ENCODE data around the gene PSMG4.

PSMG4 gene

DNA sequence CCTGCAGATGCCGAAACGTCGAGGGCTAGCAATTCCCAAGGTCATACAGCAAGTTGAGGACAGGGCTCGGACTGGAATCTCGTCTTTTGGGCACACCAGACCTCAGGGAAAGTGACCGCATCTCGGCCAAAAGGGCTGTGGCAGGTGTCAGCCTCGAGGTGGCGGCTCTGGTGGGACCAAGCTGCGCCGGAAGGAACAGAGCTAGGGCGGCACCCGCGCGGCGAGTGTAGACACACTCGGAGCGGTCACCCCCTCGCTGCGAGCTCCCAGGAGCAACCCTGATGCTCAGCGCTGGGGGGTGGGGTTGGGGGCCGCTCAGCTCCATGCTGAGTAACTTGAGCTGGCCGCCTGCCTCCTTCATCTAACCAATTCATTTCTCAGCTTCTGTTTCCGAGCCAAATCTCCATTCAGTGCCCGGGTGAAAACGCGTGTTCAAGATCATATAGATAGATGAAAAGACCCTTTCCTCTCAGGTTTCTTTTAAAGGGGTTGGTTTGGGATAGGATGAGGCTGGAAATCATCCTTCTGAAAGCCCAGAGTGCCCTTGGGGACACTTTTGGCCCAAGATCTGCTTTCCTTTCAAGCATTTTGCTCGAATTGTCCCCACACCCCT lies 29.1 kb upstream of the PSMG4 start:
- Histone ChIP-seq H3K36me3 (ENCODE audit: control insufficient read depth in 2 of 2, insufficient read depth in 1 of 2, low read length in 2 of 2) (peaks cover 0 to 7% of the 10 kb centered on the region in 2 experiments; a peak in 1 of 3 replicates), H3K4me1 (ENCODE audit: control insufficient read depth, insufficient read depth, low read length) (peaks cover 8% of the 10 kb centered on the region; the same call in 1 of the 2 replicates), H3K9me3 (ENCODE audit: control insufficient read depth, insufficient read depth, low read depth, low read length) (no peaks in the 10 kb centered on the region), H3K27ac (ENCODE audit: extremely low read depth, low read depth, low read length) (no peak overlapping the region), H3K4me3 (ENCODE audit: low read depth, low read length) (no peak overlapping the region)
- CTCF ChIA-PET, result interaction anchor here (0.6 to 3.0 kb wide), 2 partner anchors 22 to 238 kb away, joined by 3 to 27 read pairs; no protein-coding TSS in a partner anchor
- POLR2A ChIA-PET, result interaction anchor here (0.9 to 3.5 kb wide), 3 partner anchors 17 to 72 kb away, joined by 4 to 21 read pairs (median 16); partner anchors contain the start of gene TUBB2A
- TF ChIP-seq ZSCAN23 (tag by site-specific recombination; IDR thresholded peaks at IDR 0.05) (no peak), OVOL3 (tag by site-specific recombination; IDR thresholded peaks at IDR 0.05) (no peak), ZXDB (tag by site-specific recombination; IDR thresholded peaks at IDR 0.05) (no peak), ZNF701 (tag by site-specific recombination; IDR thresholded peaks at IDR 0.05) (no peak), ZNF600 (tag by site-specific recombination; IDR thresholded peaks at IDR 0.05) (peak; percentile 63), ZBTB17 (tag by site-specific recombination; IDR thresholded peaks at IDR 0.05) (no peak), TCF7L2 (IDR thresholded peaks at IDR 0.05; ENCODE audit: borderline replicate concordance, low read depth, low read length) (no peak), ZNF548 (tag by site-specific recombination; IDR thresholded peaks at IDR 0.05) (no peak), ZBTB8A (tag by site-specific recombination; IDR thresholded peaks at IDR 0.05) (0 out of 2 replicates have a peak, but pooled peaks have one; percentile 11), ZNF747 (tag by site-specific recombination; IDR thresholded peaks at IDR 0.05) (no peak), BCL11A (tag by site-specific recombination; IDR thresholded peaks at IDR 0.05; ENCODE audit: low read depth) (no peak)
- TF ChIP-seq, protein P1, sequence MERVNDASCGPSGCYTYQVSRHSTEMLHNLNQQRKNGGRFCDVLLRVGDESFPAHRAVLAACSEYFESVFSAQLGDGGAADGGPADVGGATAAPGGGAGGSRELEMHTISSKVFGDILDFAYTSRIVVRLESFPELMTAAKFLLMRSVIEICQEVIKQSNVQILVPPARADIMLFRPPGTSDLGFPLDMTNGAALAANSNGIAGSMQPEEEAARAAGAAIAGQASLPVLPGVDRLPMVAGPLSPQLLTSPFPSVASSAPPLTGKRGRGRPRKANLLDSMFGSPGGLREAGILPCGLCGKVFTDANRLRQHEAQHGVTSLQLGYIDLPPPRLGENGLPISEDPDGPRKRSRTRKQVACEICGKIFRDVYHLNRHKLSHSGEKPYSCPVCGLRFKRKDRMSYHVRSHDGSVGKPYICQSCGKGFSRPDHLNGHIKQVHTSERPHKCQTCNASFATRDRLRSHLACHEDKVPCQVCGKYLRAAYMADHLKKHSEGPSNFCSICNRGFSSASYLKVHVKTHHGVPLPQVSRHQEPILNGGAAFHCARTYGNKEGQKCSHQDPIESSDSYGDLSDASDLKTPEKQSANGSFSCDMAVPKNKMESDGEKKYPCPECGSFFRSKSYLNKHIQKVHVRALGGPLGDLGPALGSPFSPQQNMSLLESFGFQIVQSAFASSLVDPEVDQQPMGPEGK (tag by site-specific recombination; IDR thresholded peaks at IDR 0.05), result 0 out of 2 replicates have a peak, but pooled peaks have one; percentile 38
- TF ChIP-seq, protein P2, sequence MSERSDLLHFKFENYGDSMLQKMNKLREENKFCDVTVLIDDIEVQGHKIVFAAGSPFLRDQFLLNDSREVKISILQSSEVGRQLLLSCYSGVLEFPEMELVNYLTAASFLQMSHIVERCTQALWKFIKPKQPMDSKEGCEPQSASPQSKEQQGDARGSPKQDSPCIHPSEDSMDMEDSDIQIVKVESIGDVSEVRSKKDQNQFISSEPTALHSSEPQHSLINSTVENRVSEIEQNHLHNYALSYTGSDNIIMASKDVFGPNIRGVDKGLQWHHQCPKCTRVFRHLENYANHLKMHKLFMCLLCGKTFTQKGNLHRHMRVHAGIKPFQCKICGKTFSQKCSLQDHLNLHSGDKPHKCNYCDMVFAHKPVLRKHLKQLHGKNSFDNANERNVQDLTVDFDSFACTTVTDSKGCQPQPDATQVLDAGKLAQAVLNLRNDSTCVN (tag by site-specific recombination; optimal IDR thresholded peaks at IDR 0.05), result no peak
- TF ChIP-seq, protein P3, sequence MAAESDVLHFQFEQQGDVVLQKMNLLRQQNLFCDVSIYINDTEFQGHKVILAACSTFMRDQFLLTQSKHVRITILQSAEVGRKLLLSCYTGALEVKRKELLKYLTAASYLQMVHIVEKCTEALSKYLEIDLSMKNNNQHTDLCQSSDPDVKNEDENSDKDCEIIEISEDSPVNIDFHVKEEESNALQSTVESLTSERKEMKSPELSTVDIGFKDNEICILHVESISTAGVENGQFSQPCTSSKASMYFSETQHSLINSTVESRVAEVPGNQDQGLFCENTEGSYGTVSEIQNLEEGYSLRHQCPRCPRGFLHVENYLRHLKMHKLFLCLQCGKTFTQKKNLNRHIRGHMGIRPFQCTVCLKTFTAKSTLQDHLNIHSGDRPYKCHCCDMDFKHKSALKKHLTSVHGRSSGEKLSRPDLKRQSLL (tag by site-specific recombination; IDR thresholded peaks at IDR 0.05), result peak; percentile 42; the same call in 1 of the 2 replicates
- TF ChIP-seq, protein P4, sequence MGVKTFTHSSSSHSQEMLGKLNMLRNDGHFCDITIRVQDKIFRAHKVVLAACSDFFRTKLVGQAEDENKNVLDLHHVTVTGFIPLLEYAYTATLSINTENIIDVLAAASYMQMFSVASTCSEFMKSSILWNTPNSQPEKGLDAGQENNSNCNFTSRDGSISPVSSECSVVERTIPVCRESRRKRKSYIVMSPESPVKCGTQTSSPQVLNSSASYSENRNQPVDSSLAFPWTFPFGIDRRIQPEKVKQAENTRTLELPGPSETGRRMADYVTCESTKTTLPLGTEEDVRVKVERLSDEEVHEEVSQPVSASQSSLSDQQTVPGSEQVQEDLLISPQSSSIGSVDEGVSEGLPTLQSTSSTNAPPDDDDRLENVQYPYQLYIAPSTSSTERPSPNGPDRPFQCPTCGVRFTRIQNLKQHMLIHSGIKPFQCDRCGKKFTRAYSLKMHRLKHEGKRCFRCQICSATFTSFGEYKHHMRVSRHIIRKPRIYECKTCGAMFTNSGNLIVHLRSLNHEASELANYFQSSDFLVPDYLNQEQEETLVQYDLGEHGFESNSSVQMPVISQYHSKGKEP (tag by site-specific recombination; IDR thresholded peaks at IDR 0.05), result no peak
- TF ChIP-seq, protein P5, sequence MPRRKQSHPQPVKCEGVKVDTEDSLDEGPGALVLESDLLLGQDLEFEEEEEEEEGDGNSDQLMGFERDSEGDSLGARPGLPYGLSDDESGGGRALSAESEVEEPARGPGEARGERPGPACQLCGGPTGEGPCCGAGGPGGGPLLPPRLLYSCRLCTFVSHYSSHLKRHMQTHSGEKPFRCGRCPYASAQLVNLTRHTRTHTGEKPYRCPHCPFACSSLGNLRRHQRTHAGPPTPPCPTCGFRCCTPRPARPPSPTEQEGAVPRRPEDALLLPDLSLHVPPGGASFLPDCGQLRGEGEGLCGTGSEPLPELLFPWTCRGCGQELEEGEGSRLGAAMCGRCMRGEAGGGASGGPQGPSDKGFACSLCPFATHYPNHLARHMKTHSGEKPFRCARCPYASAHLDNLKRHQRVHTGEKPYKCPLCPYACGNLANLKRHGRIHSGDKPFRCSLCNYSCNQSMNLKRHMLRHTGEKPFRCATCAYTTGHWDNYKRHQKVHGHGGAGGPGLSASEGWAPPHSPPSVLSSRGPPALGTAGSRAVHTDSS (tag by site-specific recombination; IDR thresholded peaks at IDR 0.05), result no peak

Measured in HEK293 (cell line).